Measurements from ENCODE around the gene DNASE1L2.

Gene DNASE1L2

GRCh38 chr16:2278272-2278608 is 42.0 kb downstream of the DNASE1L2 start:
- TF ChIP-seq TAF1 (IDR thresholded peaks at IDR 0.05; ENCODE audit: borderline replicate concordance, low read depth, low read length), result no peak
- no peak for TF ChIP-seq POLR2A (IDR thresholded peaks at IDR 0.05; ENCODE audit: low read depth, low read length)
- no peak for TF ChIP-seq POLR2AphosphoS5 (IDR thresholded peaks at IDR 0.05; ENCODE audit: low read depth, low read length)
- FAIRE-seq (no peak), DNase-seq (ENCODE audit: insufficient read length) (no peak)

- FAIRE-seq (no peak), DNase-seq (ENCODE audit: insufficient read length) (no peak)
- TF ChIP-seq POLR2A (IDR thresholded peaks at IDR 0.05; ENCODE audit: low read depth, low read length) (no peak), POLR2AphosphoS5 (IDR thresholded peaks at IDR 0.05; ENCODE audit: low read depth, low read length) (no peak), TAF1 (IDR thresholded peaks at IDR 0.05; ENCODE audit: borderline replicate concordance, low read depth, low read length) (no peak)
Observed at GRCh38 chr16:2278956-2279800, 42.9 kb downstream of the DNASE1L2 start.

GRCh38 chr16:2280461-2280860 is 44.2 kb downstream of the DNASE1L2 start:
- FAIRE-seq (no peak), DNase-seq (ENCODE audit: insufficient read length) (no peak)
- TF ChIP-seq TAF1 (IDR thresholded peaks at IDR 0.05; ENCODE audit: borderline replicate concordance, low read depth, low read length), result no peak
- TF ChIP-seq POLR2AphosphoS5 (IDR thresholded peaks at IDR 0.05; ENCODE audit: low read depth, low read length), result no peak
- no peak for TF ChIP-seq POLR2A (IDR thresholded peaks at IDR 0.05; ENCODE audit: low read depth, low read length)

GRCh38 chr16:2280981-2281542 is 44.8 kb downstream of the DNASE1L2 start:
- no peak for FAIRE-seq
- TF ChIP-seq TAF1 (IDR thresholded peaks at IDR 0.05; ENCODE audit: borderline replicate concordance, low read depth, low read length), result no peak
- no peak for TF ChIP-seq POLR2AphosphoS5 (IDR thresholded peaks at IDR 0.05; ENCODE audit: low read depth, low read length)
- TF ChIP-seq POLR2A (IDR thresholded peaks at IDR 0.05; ENCODE audit: low read depth, low read length), result no peak
- DNase-seq (ENCODE audit: insufficient read length), result no peak

- no peak for DNase-seq (ENCODE audit: insufficient read length)
- no peak for FAIRE-seq
- no peak for TF ChIP-seq TAF1 (IDR thresholded peaks at IDR 0.05; ENCODE audit: borderline replicate concordance, low read depth, low read length)
Observed at GRCh38 chr16:2282262-2282661, 46.0 kb downstream of the DNASE1L2 start.

GRCh38 chr16:2282866-2283555 is 46.8 kb downstream of the DNASE1L2 start:
- DNase-seq (ENCODE audit: insufficient read length) (no peak), FAIRE-seq (no peak)
- TF ChIP-seq TAF1 (IDR thresholded peaks at IDR 0.05; ENCODE audit: borderline replicate concordance, low read depth, low read length) (no peak), POLR2A (IDR thresholded peaks at IDR 0.05; ENCODE audit: low read depth, low read length) (no peak), POLR2AphosphoS5 (IDR thresholded peaks at IDR 0.05; ENCODE audit: low read depth, low read length) (no peak)

- no peak for DNase-seq (ENCODE audit: insufficient read length)
- TF ChIP-seq TAF1 (IDR thresholded peaks at IDR 0.05; ENCODE audit: borderline replicate concordance, low read depth, low read length) (no peak), POLR2A (IDR thresholded peaks at IDR 0.05; ENCODE audit: low read depth, low read length) (no peak), POLR2AphosphoS5 (IDR thresholded peaks at IDR 0.05; ENCODE audit: low read depth, low read length) (no peak)
Observed at GRCh38 chr16:2284001-2284770, 47.9 kb downstream of the DNASE1L2 start.

GRCh38 chr16:2284797-2285576 is 48.7 kb downstream of the DNASE1L2 start:
- FAIRE-seq (no peak), DNase-seq (ENCODE audit: insufficient read length) (no peak)
- TF ChIP-seq POLR2AphosphoS5 (IDR thresholded peaks at IDR 0.05; ENCODE audit: low read depth, low read length) (no peak), TAF1 (IDR thresholded peaks at IDR 0.05; ENCODE audit: borderline replicate concordance, low read depth, low read length) (no peak), POLR2A (IDR thresholded peaks at IDR 0.05; ENCODE audit: low read depth, low read length) (no peak)

More at GRCh38 chr16:2284001-2284770, 47.9 kb downstream of the DNASE1L2 start:
- no peak for FAIRE-seq

- DNase-seq (ENCODE audit: insufficient read length), result no peak
- FAIRE-seq, result no peak
- no peak for TF ChIP-seq TAF1 (IDR thresholded peaks at IDR 0.05; ENCODE audit: borderline replicate concordance, low read depth, low read length)
- no peak for TF ChIP-seq POLR2AphosphoS5 (IDR thresholded peaks at IDR 0.05; ENCODE audit: low read depth, low read length)
- no peak for TF ChIP-seq POLR2A (IDR thresholded peaks at IDR 0.05; ENCODE audit: low read depth, low read length)
Observed at GRCh38 chr16:2285731-2286191, 49.5 kb downstream of the DNASE1L2 start.

- no peak for TF ChIP-seq POLR2AphosphoS5 (IDR thresholded peaks at IDR 0.05; ENCODE audit: low read depth, low read length)
- TF ChIP-seq POLR2A (IDR thresholded peaks at IDR 0.05; ENCODE audit: low read depth, low read length), result no peak
- TF ChIP-seq TAF1 (IDR thresholded peaks at IDR 0.05; ENCODE audit: borderline replicate concordance, low read depth, low read length), result no peak
- no peak for DNase-seq (ENCODE audit: insufficient read length)
- no peak for FAIRE-seq
Observed at GRCh38 chr16:2286550-2286949, 50.3 kb downstream of the DNASE1L2 start.
